GM18861 (cell line): Measurements from ENCODE around the gene MTA3.
"Not testable (repeated sequence)": the region's sequence is repeated elsewhere in the genome, so short reads cannot be mapped to it uniquely, and the experiment has no call there.

ENCODE experiments used
- ATAC-seq: cut with Tn5 transposase; IDR thresholded peaks from one replicate; pipeline ENCODE4 v1.9.1; 2021; ENCODE audit not compliant: unreplicated experiment

The MTA3 gene

GRCh38 chr2:42568401-42569115, at the start of gene MTA3:
MTA3 (plus strand) TSS chr2:42568632; CDS start chr2:42568746, 114 bp downstream.
- no peak for ATAC-seq

- no peak for ATAC-seq
Measured at GRCh38 chr2:42519624-42520023, 48.8 kb upstream of the MTA3 start.

GRCh38 chr2:42522035-42522434, 46.4 kb upstream of the MTA3 start:
- no peak for ATAC-seq

- ATAC-seq = no peak
Measured at GRCh38 chr2:42523341-42523740, 45.1 kb upstream of the MTA3 start.

- ATAC-seq = no peak
Measured at GRCh38 chr2:42532397-42532796, 36.0 kb upstream of the MTA3 start.

GRCh38 chr2:42537493-42537892, 30.9 kb upstream of the MTA3 start:
- no peak for ATAC-seq

- no peak for ATAC-seq
Measured at GRCh38 chr2:42542871-42543270, 25.6 kb upstream of the MTA3 start.

- ATAC-seq = no peak
Measured at GRCh38 chr2:42545023-42545721, 23.3 kb upstream of the MTA3 start.

- no peak for ATAC-seq
Measured at GRCh38 chr2:42545841-42546390, 22.5 kb upstream of the MTA3 start.

- ATAC-seq = no peak
Measured at GRCh38 chr2:42547014-42547413, 21.4 kb upstream of the MTA3 start.

GRCh38 chr2:42547446-42548295, 20.8 kb upstream of the MTA3 start:
- no peak for ATAC-seq

- ATAC-seq = no peak
Measured at GRCh38 chr2:42550870-42551269, 17.6 kb upstream of the MTA3 start.

- ATAC-seq = no peak
Measured at GRCh38 chr2:42554392-42554791, 14.0 kb upstream of the MTA3 start.

GRCh38 chr2:42556315-42556890, 12.0 kb upstream of the MTA3 start:
- no peak for ATAC-seq

GRCh38 chr2:42557306-42557705, 11.1 kb upstream of the MTA3 start:
- ATAC-seq = no peak

GRCh38 chr2:42558827-42559226, 9.6 kb upstream of the MTA3 start:
- ATAC-seq = no peak

GRCh38 chr2:42560133-42560532, 8.3 kb upstream of the MTA3 start:
- ATAC-seq = not testable (repeated sequence)

- no peak for ATAC-seq
Measured at GRCh38 chr2:42560899-42561298, 7.5 kb upstream of the MTA3 start.

- no peak for ATAC-seq
Measured at GRCh38 chr2:42562474-42563144, 5.8 kb upstream of the MTA3 start.

- no peak for ATAC-seq
Measured at GRCh38 chr2:42566025-42566424, 2.4 kb upstream of the MTA3 start.
